NB4 (cell line): ENCODE data around the gene RAPGEF6.

Experiments used
- CTCF ChIP-seq: IDR thresholded peaks from one replicate; pipeline ENCODE4 v1.5.1; 2012; ENCODE audit warnings: low read depth, low read length
- MYC ChIP-seq: IDR thresholded peaks from 2 replicates; pipeline ENCODE4 v1.6.1; 2011; ENCODE audit warnings: low read depth, low read length
- POLR2A ChIP-seq: IDR thresholded peaks from 2 replicates; pipeline ENCODE4 v1.6.1; 2011; ENCODE audit warnings: mild to moderate bottlenecking; ENCODE audit not compliant: insufficient read length; ENCODE audit errors: extremely low read depth
- TF ChIP-seq, protein P1 (sequence below): IDR thresholded peaks from 2 replicates; pipeline ENCODE4 v1.6.1; 2011; ENCODE audit warnings: low read depth, low read length

- TF ChIP-seq CTCF (no peak), POLR2A (no peak), MYC (no peak)
- TF ChIP-seq, protein P1, sequence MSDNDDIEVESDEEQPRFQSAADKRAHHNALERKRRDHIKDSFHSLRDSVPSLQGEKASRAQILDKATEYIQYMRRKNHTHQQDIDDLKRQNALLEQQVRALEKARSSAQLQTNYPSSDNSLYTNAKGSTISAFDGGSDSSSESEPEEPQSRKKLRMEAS = no peak
These were observed 215.2 kb downstream of the RAPGEF6 start for GRCh38 chr5:131419877-131420276.
